Measurements from ENCODE around the gene ARRB1. TPM values are rescaled to one million over a fixed set of nuclear protein-coding genes. Genes with fewer than 3 reads are reported as not detected.
"Not testable (repeated sequence)": the region's sequence is repeated elsewhere in the genome, so short reads cannot be mapped to it uniquely, and the experiment has no call there.

Gene ARRB1
- total and polyA plus RNA-seq, 2 of the 13 experiments (the other 11 are each of a cell fraction or from before 2014, with no cell fraction given), result 22.5 to 35.7 TPM

DNA sequence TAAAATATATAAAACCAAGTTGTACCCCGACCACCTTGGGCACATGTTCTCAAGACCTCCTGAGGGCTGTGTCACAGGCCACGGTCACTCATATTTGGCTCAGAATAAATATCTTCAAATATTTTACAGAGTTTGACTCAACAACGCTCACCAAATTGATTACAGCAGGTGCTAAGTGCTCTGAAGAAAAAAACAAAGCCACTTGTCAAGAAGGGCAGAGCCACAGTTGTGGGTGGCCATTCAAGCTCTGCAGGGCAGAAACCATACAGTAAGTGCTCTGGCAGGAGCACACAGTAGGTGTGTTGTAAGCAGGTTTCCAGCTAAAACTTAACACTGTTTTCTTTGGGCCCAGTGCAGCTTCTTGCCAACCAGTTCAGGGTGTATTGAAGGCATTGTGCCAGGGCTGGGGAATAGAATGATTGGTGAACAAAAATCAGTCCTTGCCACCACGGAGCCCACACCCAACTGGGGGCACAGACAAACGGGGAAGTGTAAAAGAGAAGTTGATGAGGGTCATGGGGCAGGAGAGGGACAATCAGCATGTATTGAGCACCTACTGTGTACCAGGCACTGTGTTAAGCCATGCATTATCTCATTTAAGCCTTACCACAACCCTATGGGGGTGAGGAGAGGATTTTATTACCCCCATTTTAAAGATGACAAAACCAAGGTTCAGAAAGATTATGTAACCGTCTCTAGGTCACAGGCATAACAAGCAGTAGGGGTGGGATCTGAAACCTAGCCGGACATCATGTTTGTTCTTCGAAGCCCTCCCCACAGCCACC is 18.2 kb downstream of the ARRB1 start:
- no peak overlapping the region for H3K27ac ChIP-seq (ENCODE audit: extremely low read length, insufficient read depth, low read length)
- no peaks in the 10 kb centered on the region for H3K27me3 ChIP-seq (ENCODE audit: control insufficient read depth in 1 of 2, insufficient read depth in 2 of 2, low read length in 2 of 2)
- no peak overlapping the region for H3K4me3 ChIP-seq (replicated peaks in 1 of 3; ENCODE audit: insufficient read depth in 1 of 3, low read depth in 2 of 3, low read length in 3 of 3)
- ChIA-PET POLR2A (no interaction called here), CTCF (ENCODE audit: low intra/inter-chr PET ratio, low total read pairs) (no interaction called here)
- intact Hi-C loops (cut with micrococcal nuclease; ENCODE audit: unreplicated experiment) (no loop called here), in situ Hi-C loops (cut with HindIII; ENCODE audit: extremely low pct_ligation_motif_present, low pct_unique_long_range_greater_than_20kb) (no loop called here)
- H3K4me2 ChIP-seq (ENCODE audit: low read depth, low read length), result no peak overlapping the region
- WGBS (ENCODE audit: low lambda C conversion rate), result 95% methylated on average over 8 of the region's 8 CpGs
- TF ChIP-seq PAXIP1 (CRISPR knock-in tag; conservative IDR thresholded peaks at IDR 0.05) (no peak), CHD4 (IDR thresholded peaks at IDR 0.05; ENCODE audit: borderline replicate concordance, low read length) (no peak), CCDC6 (CRISPR knock-in tag; IDR thresholded peaks at IDR 0.05) (no peak), ZKSCAN8 (CRISPR knock-in tag; IDR thresholded peaks at IDR 0.05; ENCODE audit: borderline replicate concordance) (peak; percentile 64; the same call in 1 of the 2 replicates), HNF4G (IDR thresholded peaks at IDR 0.05; ENCODE audit: borderline replicate concordance, low read depth, low read length) (no peak), HNF4G (CRISPR knock-in tag; IDR thresholded peaks at IDR 0.05; ENCODE audit: borderline replicate concordance, low read depth) (no peak), ZNF629 (CRISPR knock-in tag; conservative IDR thresholded peaks at IDR 0.05) (peak; percentile 70)
- H3K4me1 ChIP-seq (ENCODE audit: insufficient read depth, low read length), result peaks cover 39% of the 10 kb centered on the region
- no peak overlapping the region for H2AFZ ChIP-seq (ENCODE audit: low read length)
- H4K20me1 ChIP-seq (ENCODE audit: insufficient read depth, low read length), result peaks cover 41% of the 10 kb centered on the region
- ATAC-seq, result no peak
- FAIRE-seq, result no peak
- no TSS peak for BruUV-seq (replicated peaks)
- no peak for DNase-seq (ENCODE audit: low spot score)
- H3K9me3 ChIP-seq (ENCODE audit: low read length), result no peaks in the 10 kb centered on the region
- no peak overlapping the region for H3K9ac ChIP-seq (ENCODE audit: insufficient read depth, low read depth, low read length)
- peaks cover 9 to 10% of the 10 kb centered on the region in 2 experiments; a peak in 4 of 5 replicates for H3K36me3 ChIP-seq (replicated peaks in 1 of 2; ENCODE audit: control insufficient read depth in 1 of 2, insufficient read depth in 2 of 2, low read length in 2 of 2)
- peaks cover 49% of the 10 kb centered on the region for H3K79me2 ChIP-seq (ENCODE audit: insufficient read depth, low read length)

DNA sequence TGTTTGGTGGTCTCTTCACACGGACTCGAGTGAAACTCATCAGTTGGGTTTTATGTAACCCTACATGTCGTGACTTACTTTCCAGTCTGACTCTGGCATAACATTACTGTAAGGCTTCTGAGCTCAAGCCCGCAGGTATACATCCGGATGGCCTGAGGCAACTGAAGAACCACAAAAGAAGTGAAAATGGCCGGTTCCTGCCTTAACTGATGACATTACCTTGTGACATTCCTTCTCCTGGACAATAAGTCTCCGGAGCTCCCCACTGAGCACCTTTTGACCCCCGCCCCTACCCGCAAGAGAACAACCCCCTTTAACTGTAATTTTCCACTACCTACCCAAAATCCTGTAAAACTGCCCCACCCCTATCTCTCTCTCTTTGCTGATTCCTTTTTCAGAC is 19.7 kb downstream of the ARRB1 start:
- CTCF ChIA-PET (ENCODE audit: low intra/inter-chr PET ratio, low total read pairs); H3K36me3 ChIP-seq (replicated peaks in 1 of 2; ENCODE audit: control insufficient read depth in 1 of 2, insufficient read depth in 2 of 2, low read length in 2 of 2); H2AFZ ChIP-seq (ENCODE audit: low read length); intact Hi-C loops (cut with micrococcal nuclease; ENCODE audit: unreplicated experiment); H3K27ac ChIP-seq (ENCODE audit: extremely low read length, insufficient read depth, low read length); H3K4me3 ChIP-seq (replicated peaks in 1 of 3; ENCODE audit: insufficient read depth in 1 of 3, low read depth in 2 of 3, low read length in 3 of 3); H3K4me2 ChIP-seq (ENCODE audit: low read depth, low read length); H3K9ac ChIP-seq (ENCODE audit: insufficient read depth, low read depth, low read length); POLR2A ChIA-PET; BruUV-seq (replicated peaks); H3K27me3 ChIP-seq (ENCODE audit: control insufficient read depth in 1 of 2, insufficient read depth in 2 of 2, low read length in 2 of 2); FAIRE-seq; ATAC-seq; in situ Hi-C loops (cut with HindIII; ENCODE audit: extremely low pct_ligation_motif_present, low pct_unique_long_range_greater_than_20kb); DNase-seq (ENCODE audit: low spot score); H3K9me3 ChIP-seq (ENCODE audit: low read length): not testable (repeated sequence)
- 96% methylated on average over 9 of the region's 9 CpGs for WGBS (ENCODE audit: low lambda C conversion rate)
- Histone ChIP-seq H3K79me2 (ENCODE audit: insufficient read depth, low read length) (peaks cover 41% of the 10 kb centered on the region), H3K4me1 (ENCODE audit: insufficient read depth, low read length) (peaks cover 31% of the 10 kb centered on the region), H4K20me1 (ENCODE audit: insufficient read depth, low read length) (peaks cover 37% of the 10 kb centered on the region)

GRCh38 chr11:75331304-75331703 is 20.2 kb downstream of the ARRB1 start:
- BruUV-seq (replicated peaks); in situ Hi-C loops (cut with HindIII; ENCODE audit: extremely low pct_ligation_motif_present, low pct_unique_long_range_greater_than_20kb); ATAC-seq; H3K4me2 ChIP-seq (ENCODE audit: low read depth, low read length); H3K36me3 ChIP-seq (replicated peaks in 1 of 2; ENCODE audit: control insufficient read depth in 1 of 2, insufficient read depth in 2 of 2, low read length in 2 of 2); intact Hi-C loops (cut with micrococcal nuclease; ENCODE audit: unreplicated experiment); DNase-seq (ENCODE audit: low spot score); POLR2A ChIA-PET; FAIRE-seq; H3K27ac ChIP-seq (ENCODE audit: extremely low read length, insufficient read depth, low read length); H3K4me3 ChIP-seq (replicated peaks in 1 of 3; ENCODE audit: insufficient read depth in 1 of 3, low read depth in 2 of 3, low read length in 3 of 3); H3K9ac ChIP-seq (ENCODE audit: insufficient read depth, low read depth, low read length); H3K9me3 ChIP-seq (ENCODE audit: low read length); H2AFZ ChIP-seq (ENCODE audit: low read length); H3K27me3 ChIP-seq (ENCODE audit: control insufficient read depth in 1 of 2, insufficient read depth in 2 of 2, low read length in 2 of 2): not testable (repeated sequence)
- peaks cover 33% of the 10 kb centered on the region for H4K20me1 ChIP-seq (ENCODE audit: insufficient read depth, low read length)
- WGBS (ENCODE audit: low lambda C conversion rate), result 93% methylated on average over 6 of the region's 6 CpGs
- CTCF ChIA-PET (ENCODE audit: low intra/inter-chr PET ratio, low total read pairs), result interaction anchor here (1.2 kb wide), 1 partner anchor 53 kb away, joined by 5 read pairs; no protein-coding TSS in a partner anchor
- peaks cover 31% of the 10 kb centered on the region for H3K4me1 ChIP-seq (ENCODE audit: insufficient read depth, low read length)
- H3K79me2 ChIP-seq (ENCODE audit: insufficient read depth, low read length), result peaks cover 38% of the 10 kb centered on the region
